NB4 (cell line): ENCODE data around the gene VAC14.

ENCODE experiments used
- MYC ChIP-seq: IDR thresholded peaks from 2 replicates; pipeline ENCODE4 v1.6.1; 2011; ENCODE audit warnings: low read depth, low read length
- POLR2A ChIP-seq: IDR thresholded peaks from 2 replicates; pipeline ENCODE4 v1.6.1; 2011; ENCODE audit warnings: mild to moderate bottlenecking; ENCODE audit not compliant: insufficient read length; ENCODE audit errors: extremely low read depth
- TF ChIP-seq, protein P1 (sequence below): IDR thresholded peaks from one replicate; pipeline ENCODE4 v1.5.1; 2012; ENCODE audit warnings: low read depth, low read length

DNA sequence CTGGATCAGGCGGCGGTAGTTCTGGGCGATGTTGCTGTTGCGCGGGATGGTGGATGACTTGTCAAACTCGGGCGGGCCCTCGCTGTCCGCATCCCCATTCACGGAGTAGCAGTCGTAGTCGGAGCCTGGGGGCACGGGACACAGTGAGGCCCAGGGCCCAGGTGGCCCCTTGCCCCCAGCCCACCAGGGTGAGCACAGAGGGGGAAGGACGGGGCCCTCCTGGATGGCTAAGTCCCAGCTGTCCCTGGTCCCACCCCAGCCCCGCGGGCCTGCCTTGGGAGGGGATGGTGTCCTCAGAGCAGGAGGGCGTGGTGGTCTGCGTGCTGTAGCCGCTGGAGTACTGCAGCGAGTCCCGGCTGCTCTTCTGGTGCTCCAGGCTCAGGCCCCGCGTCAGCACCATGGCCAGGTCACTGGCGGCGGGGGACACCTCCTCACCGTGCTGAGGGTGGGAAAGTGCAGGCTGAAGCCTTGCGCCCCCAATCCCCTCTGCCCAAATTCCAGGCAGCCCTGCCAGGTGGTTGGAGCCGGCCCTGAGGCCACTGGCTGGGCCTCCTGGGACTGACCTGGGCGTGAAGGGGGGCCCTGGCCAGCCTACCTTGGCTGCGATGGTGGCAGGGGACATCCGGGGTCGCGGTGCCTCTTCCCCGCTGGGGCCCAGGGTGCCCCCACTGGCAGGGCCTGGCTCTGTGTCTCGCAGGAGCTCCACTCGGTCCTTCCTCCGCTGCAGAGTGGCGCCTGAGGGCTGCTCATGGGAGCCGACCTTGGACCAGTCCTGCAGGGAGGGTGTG, 136.4 kb downstream of the VAC14 start:
- TF ChIP-seq POLR2A, result peak; percentile 12
- TF ChIP-seq MYC, result no peak
- TF ChIP-seq, protein P1, sequence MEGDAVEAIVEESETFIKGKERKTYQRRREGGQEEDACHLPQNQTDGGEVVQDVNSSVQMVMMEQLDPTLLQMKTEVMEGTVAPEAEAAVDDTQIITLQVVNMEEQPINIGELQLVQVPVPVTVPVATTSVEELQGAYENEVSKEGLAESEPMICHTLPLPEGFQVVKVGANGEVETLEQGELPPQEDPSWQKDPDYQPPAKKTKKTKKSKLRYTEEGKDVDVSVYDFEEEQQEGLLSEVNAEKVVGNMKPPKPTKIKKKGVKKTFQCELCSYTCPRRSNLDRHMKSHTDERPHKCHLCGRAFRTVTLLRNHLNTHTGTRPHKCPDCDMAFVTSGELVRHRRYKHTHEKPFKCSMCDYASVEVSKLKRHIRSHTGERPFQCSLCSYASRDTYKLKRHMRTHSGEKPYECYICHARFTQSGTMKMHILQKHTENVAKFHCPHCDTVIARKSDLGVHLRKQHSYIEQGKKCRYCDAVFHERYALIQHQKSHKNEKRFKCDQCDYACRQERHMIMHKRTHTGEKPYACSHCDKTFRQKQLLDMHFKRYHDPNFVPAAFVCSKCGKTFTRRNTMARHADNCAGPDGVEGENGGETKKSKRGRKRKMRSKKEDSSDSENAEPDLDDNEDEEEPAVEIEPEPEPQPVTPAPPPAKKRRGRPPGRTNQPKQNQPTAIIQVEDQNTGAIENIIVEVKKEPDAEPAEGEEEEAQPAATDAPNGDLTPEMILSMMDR, result no peak
